Heart left ventricle (tissue), 13 donors: ENCODE results near the gene TNIP1.

Experiments used
- POLR2A ChIP-seq, 2 donors: fragments of 450-650 bp; IDR thresholded peaks; one replicate each; pipeline ENCODE4 v1.6.1; 2017; ENCODE audit warnings: antibody characterized with exemption in 2 of 2, mild to moderate bottlenecking in 2 of 2, moderate library complexity in 2 of 2
- TF ChIP-seq, protein P1 (sequence below), 12 donors: fragments of 200-600 bp; sonication (generic) in 4 of 12; IDR thresholded peaks; one replicate each; pipeline versions ENCODE4 v1.5.0 to v1.8.0; 2018 to 2022; ENCODE audit warnings: antibody characterized with exemption in 12 of 12, mild to moderate bottlenecking in 5 of 12
- donor health status: ischemic (EF 13 %, LVEDD 7.1; RV severe dilation, severe dysfunction).
- donor health status: DM: no; HTN: yes; CAD: no.
- donor health status: DM: no; HTN: no; CAD: no.
- donor health status: ischemic (EF 25% LVEDD 6.9; RV normal size, moderate dysfunction).
- donor health status: ischemic (EF 25% LVEDD 5.7; RV mildly dilated, moderate dysfunction).
- donor health status: ischemic (EF 35%, LVEDD 5.7; RV mildly dilated, moderate dysfunction).
- donor health status: nonischemic (EF 11% LVEDD 7.7; RV severe dilation, severe dysfunction).
- donor health status: DM: yes; HTN: yes; CAD: no.
- donor health status: PGD.
- donor health status: ischemic (EF 29% LVEDD 5.4; RV normal size, mild dysfunction).
- donor health status: nonischemic (EF 23%, LVEDD 6.1; RV moderate dilation, normal function).

DNA sequence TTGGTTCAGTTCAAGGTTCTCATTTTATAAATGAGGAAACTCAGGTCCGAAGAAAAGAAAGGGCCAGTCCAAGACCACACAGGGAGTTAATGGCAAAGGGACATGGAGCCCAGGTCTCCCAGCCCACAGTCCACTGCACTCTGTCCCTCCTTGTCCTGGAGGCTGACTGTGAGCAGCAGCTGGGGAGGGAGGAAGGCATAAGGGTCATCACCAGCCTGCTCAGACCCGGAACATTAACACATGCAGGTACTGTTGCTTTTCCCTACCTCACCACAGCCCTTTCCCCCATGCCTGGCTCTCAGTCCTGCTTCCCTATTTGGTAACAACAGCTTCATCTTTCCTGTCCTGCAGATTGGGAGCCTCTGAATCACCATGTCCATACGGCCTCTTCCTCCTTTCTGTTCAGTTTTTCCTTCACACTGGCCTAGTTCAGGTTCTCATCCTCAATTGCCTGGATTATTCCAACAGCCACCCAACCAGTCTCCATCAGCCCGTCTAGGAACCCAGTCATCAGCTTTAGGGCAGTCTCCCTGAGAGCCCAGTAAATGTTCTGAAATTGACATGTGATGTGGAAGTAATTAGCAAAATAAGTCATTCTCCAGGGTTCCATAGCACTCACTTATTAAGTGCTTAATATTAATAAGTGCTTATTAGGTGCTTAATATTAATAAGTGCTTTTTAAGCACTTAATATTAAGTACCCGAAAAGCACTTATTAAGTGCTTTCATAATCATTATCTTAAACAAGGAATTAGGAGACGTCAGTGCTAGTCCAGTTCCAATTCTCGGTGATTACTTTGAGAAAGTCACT lies 56.2 kb downstream of the TNIP1 start:
- TF ChIP-seq, protein P1, sequence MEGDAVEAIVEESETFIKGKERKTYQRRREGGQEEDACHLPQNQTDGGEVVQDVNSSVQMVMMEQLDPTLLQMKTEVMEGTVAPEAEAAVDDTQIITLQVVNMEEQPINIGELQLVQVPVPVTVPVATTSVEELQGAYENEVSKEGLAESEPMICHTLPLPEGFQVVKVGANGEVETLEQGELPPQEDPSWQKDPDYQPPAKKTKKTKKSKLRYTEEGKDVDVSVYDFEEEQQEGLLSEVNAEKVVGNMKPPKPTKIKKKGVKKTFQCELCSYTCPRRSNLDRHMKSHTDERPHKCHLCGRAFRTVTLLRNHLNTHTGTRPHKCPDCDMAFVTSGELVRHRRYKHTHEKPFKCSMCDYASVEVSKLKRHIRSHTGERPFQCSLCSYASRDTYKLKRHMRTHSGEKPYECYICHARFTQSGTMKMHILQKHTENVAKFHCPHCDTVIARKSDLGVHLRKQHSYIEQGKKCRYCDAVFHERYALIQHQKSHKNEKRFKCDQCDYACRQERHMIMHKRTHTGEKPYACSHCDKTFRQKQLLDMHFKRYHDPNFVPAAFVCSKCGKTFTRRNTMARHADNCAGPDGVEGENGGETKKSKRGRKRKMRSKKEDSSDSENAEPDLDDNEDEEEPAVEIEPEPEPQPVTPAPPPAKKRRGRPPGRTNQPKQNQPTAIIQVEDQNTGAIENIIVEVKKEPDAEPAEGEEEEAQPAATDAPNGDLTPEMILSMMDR (IDR thresholded peaks at IDR 0.05), result no peak
- no peak for TF ChIP-seq POLR2A (IDR thresholded peaks at IDR 0.05)
